GM19351 (cell line): Measurements from ENCODE around the gene FUT3.
"Not testable (repeated sequence)": the region's sequence is repeated elsewhere in the genome, so short reads cannot be mapped to it uniquely, and the experiment has no call there.

ENCODE experiments used
- ATAC-seq: cut with Tn5 transposase; IDR thresholded peaks from one replicate; pipeline ENCODE4 v1.9.1; 2021; ENCODE audit warnings: mild to moderate bottlenecking, moderate library complexity; ENCODE audit not compliant: unreplicated experiment

Gene FUT3

GRCh38 chr19:5850189-5850588, 1.1 kb downstream of the FUT3 start:
- ATAC-seq, result no peak

GRCh38 chr19:5848621-5849020, 2.6 kb downstream of the FUT3 start:
- ATAC-seq, result not testable (repeated sequence)

- not testable (repeated sequence) for ATAC-seq
Observed at GRCh38 chr19:5847846-5848245, 3.4 kb downstream of the FUT3 start.

GRCh38 chr19:5844456-5845433, 6.5 kb downstream of the FUT3 start:
- ATAC-seq, result no peak

- no peak for ATAC-seq
Observed at GRCh38 chr19:5843295-5843927, 7.8 kb downstream of the FUT3 start.

GRCh38 chr19:5841735-5842111, 9.5 kb downstream of the FUT3 start:
- ATAC-seq, result not testable (repeated sequence)

GRCh38 chr19:5839065-5840017, 11.9 kb downstream of the FUT3 start, which contains the start of gene FUT6:
TSS of gene FUT6 (minus strand) at chr19:5839702. CDS start at chr19:5832567, 7,135 bp downstream.
- no peak for ATAC-seq

GRCh38 chr19:5838353-5839064, 12.7 kb downstream of the FUT3 start:
- no peak for ATAC-seq

GRCh38 chr19:5837761-5838352, 13.4 kb downstream of the FUT3 start:
- ATAC-seq, result no peak

- ATAC-seq, result no peak
Observed at GRCh38 chr19:5832527-5833216, 18.6 kb downstream of the FUT3 start.

GRCh38 chr19:5832061-5832460, 19.2 kb downstream of the FUT3 start:
- ATAC-seq, result no peak

GRCh38 chr19:5831159-5831558, 20.1 kb downstream of the FUT3 start:
- ATAC-seq, result no peak

GRCh38 chr19:5829567-5830310, 21.5 kb downstream of the FUT3 start:
- no peak for ATAC-seq

GRCh38 chr19:5828661-5829566, 22.3 kb downstream of the FUT3 start:
- no peak for ATAC-seq

- peak; percentile 65 for ATAC-seq
Observed at GRCh38 chr19:5827891-5828660, 23.2 kb downstream of the FUT3 start.

- no peak for ATAC-seq
Observed at GRCh38 chr19:5827342-5827890, 23.8 kb downstream of the FUT3 start.
